Mesenchymal stem cell (in vitro differentiated cells and primary cell): ENCODE results near the gene SIPA1L3.
A peak's percentile ranks its signal among the peaks of the same experiment; 100 is the strongest.

Experiments used
- DNase-seq: peaks from one replicate; pipeline ENCODE4 v3.0.0-alpha.2; 2013
- H2AFZ ChIP-seq: one replicate; pipeline ENCODE4 v1.6.1; 2013; ENCODE audit warnings: low read depth, mild to moderate bottlenecking, control low read depth, inconsistent platforms, low read length, moderate library complexity
- H2AK5ac ChIP-seq: 2 replicates; pipeline ENCODE4 v1.6.1; 2013; ENCODE audit warnings: low read length, moderate library complexity, mild to moderate bottlenecking, inconsistent platforms; ENCODE audit not compliant: severe bottlenecking
- H2BK120ac ChIP-seq: one replicate; pipeline ENCODE4 v1.6.1; 2013; ENCODE audit warnings: low read depth, mild to moderate bottlenecking, inconsistent platforms, low read length, moderate library complexity
- H2BK12ac ChIP-seq, 2 experiments: one replicate each; pipeline ENCODE4 v1.6.1; 2013; ENCODE audit warnings: inconsistent platforms in 2 of 2, low read length in 2 of 2, mild to moderate bottlenecking in 2 of 2, moderate library complexity in 2 of 2, control low read depth in 1 of 2
- H2BK15ac ChIP-seq: one replicate; pipeline ENCODE4 v1.6.1; 2013; ENCODE audit warnings: mild to moderate bottlenecking, low read depth, inconsistent platforms; ENCODE audit not compliant: poor library complexity, severe bottlenecking
- H2BK5ac ChIP-seq: 2 replicates; pipeline ENCODE4 v1.6.1; 2013; ENCODE audit warnings: low read depth, mild to moderate bottlenecking, low read length, control low read depth, inconsistent platforms; ENCODE audit not compliant: poor library complexity, severe bottlenecking
- H3K14ac ChIP-seq, 2 experiments: one replicate each; pipeline ENCODE4 v1.6.1; 2013; ENCODE audit warnings: inconsistent platforms in 2 of 2, low read length in 2 of 2, control low read depth in 1 of 2, mild to moderate bottlenecking in 1 of 2, moderate library complexity in 1 of 2
- H3K18ac ChIP-seq, 2 experiments: one replicate each; pipeline ENCODE4 v1.6.1; 2013; ENCODE audit warnings: inconsistent platforms in 2 of 2, low read length in 2 of 2, control low read depth in 1 of 2, low read depth in 1 of 2, mild to moderate bottlenecking in 1 of 2
- H3K23ac ChIP-seq, 2 experiments: one replicate each; pipeline ENCODE4 v1.6.1; 2013; ENCODE audit warnings: inconsistent platforms in 2 of 2, low read length in 2 of 2, mild to moderate bottlenecking in 2 of 2, moderate library complexity in 2 of 2, control low read depth in 1 of 2
- H3K27ac ChIP-seq: 2 replicates; pipeline ENCODE4 v1.5.1; 2013; ENCODE audit warnings: mild to moderate bottlenecking, moderate library complexity, low read length, control low read depth, inconsistent platforms; ENCODE audit not compliant: poor library complexity, severe bottlenecking
- H3K27me3 ChIP-seq, 2 experiments: 2 replicates each; pipeline versions ENCODE4 v1.6.1 to v1.7.0; 2013; ENCODE audit warnings: low read length in 2 of 2, mild to moderate bottlenecking in 2 of 2, moderate library complexity in 2 of 2, control low read depth in 1 of 2, inconsistent platforms in 1 of 2; ENCODE audit not compliant: control insufficient read depth in 1 of 2, insufficient read depth in 1 of 2
- H3K36me3 ChIP-seq, 2 experiments: 2 replicates each; pipeline versions ENCODE4 v1.6.1 to v1.7.0; 2013; ENCODE audit warnings: low read length in 2 of 2, control low read depth in 1 of 2, inconsistent platforms in 1 of 2, low read depth in 1 of 2, mild to moderate bottlenecking in 1 of 2; ENCODE audit not compliant: insufficient read depth in 2 of 2, control insufficient read depth in 1 of 2
- H3K4ac ChIP-seq, 2 experiments: one replicate each; pipeline ENCODE4 v1.6.1; 2013; ENCODE audit warnings: inconsistent platforms in 2 of 2, low read length in 2 of 2, mild to moderate bottlenecking in 2 of 2, moderate library complexity in 2 of 2, control low read depth in 1 of 2, low read depth in 1 of 2
- H3K4me1 ChIP-seq: 2 replicates; pipeline ENCODE4 v1.6.1; 2013; ENCODE audit warnings: low read depth, low read length, control low read depth; ENCODE audit not compliant: control insufficient read depth, insufficient read depth
- H3K4me2 ChIP-seq: 2 replicates; pipeline ENCODE4 v1.6.1; 2013; ENCODE audit warnings: low read length, mild to moderate bottlenecking, inconsistent platforms; ENCODE audit not compliant: poor library complexity, severe bottlenecking
- H3K4me3 ChIP-seq, 2 experiments: 2 replicates each; pipeline versions ENCODE4 v1.5.1 to v1.7.0; 2013; ENCODE audit warnings: low read length in 2 of 2, mild to moderate bottlenecking in 2 of 2, control low read depth in 1 of 2, low read depth in 1 of 2; ENCODE audit not compliant: insufficient read depth in 1 of 2
- H3K79me1 ChIP-seq: replicated peaks from 2 replicates; pipeline ENCODE4 v1.6.1; 2013; ENCODE audit warnings: mild to moderate bottlenecking, control low read depth, low read length, inconsistent platforms; ENCODE audit not compliant: poor library complexity, severe bottlenecking
- H3K9ac ChIP-seq: 2 replicates; pipeline ENCODE4 v1.7.0; 2013; ENCODE audit warnings: mild to moderate bottlenecking, low read length, moderate library complexity
- H3K9me3 ChIP-seq: 2 replicates; pipeline ENCODE4 v1.7.0; 2013; ENCODE audit warnings: mild to moderate bottlenecking, low read length; ENCODE audit not compliant: control insufficient read depth
- H4K8ac ChIP-seq: one replicate; pipeline ENCODE4 v1.6.1; 2013; ENCODE audit warnings: inconsistent platforms, mild to moderate bottlenecking, low read length, moderate library complexity
- H4K91ac ChIP-seq: one replicate; pipeline ENCODE4 v1.6.1; 2013; ENCODE audit warnings: mild to moderate bottlenecking, low read length, inconsistent platforms
- WGBS: methylation state at CpG from one replicate; pipeline ENCODE4 v1.1.7; 2013; ENCODE audit warnings: mixed read lengths; 5-methylcytosine and 5-hydroxymethylcytosine counted together

SIPA1L3 gene

DNA sequence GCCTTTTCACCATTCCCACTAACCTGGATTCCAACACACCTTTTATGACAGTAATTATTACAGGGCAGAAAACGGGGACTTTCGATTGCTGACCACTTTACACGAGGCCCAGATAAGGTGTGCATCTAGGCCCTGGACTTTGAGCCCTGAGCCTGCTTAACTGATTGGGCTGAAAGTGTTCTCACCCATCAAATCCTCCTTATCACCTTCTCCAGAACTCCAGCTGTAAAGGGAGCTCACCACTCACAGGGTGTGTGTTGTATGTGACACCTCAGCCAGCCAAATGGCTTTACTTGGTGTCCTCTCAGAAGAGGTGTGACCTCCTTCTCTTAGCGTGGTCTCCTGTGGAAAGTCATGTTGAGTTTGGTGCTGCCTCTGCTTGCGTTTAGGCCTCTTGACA, 36.5 kb downstream of the SIPA1L3 start:
- Histone ChIP-seq H3K27me3 (no peaks in the 10 kb centered on the region), H2BK5ac (no peak overlapping the region), H3K4me3 (no peak overlapping the region), H3K9me3 (no peaks in the 10 kb centered on the region), H3K79me1 (peaks cover 5% of the 10 kb centered on the region), H2AK5ac (peak overlapping the region; percentile 5), H3K4ac (no peak overlapping the region), H3K4me2 (no peak overlapping the region), H3K9ac (no peak overlapping the region), H3K23ac (no peak overlapping the region), H2BK120ac (no peak overlapping the region), H3K4me1 (peaks cover 16% of the 10 kb centered on the region), H3K14ac (no peak overlapping the region), H4K91ac (no peak overlapping the region), H2BK15ac (no peak overlapping the region), H2AFZ (no peak overlapping the region), H4K8ac (no peak overlapping the region), H3K36me3 (peaks cover 15 to 18% of the 10 kb centered on the region in 2 experiments), H2BK12ac (no peak overlapping the region), H3K18ac (no peak overlapping the region), H3K27ac (no peak overlapping the region)
- DNase-seq: no peak
- 87% methylated on average over 5 of the region's 5 CpGs for WGBS

DNA sequence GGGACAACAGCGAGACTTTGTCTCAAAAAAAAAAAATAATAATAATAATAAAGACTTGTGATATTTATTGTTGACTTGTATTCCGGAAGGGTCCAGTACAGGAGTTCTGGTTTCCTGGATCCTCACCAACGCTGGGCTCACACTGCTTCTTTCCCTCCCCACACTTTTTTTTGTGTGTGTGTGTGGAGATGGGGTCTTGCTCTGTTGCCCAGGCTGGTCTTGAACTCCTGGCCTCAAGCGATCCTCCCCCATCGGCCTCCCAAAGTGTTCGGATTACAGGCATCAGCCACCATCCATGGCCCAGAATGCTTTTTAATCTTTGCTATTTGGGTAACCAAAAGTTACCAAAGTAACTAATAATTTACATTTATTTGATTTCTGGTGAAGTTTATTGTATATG, 39.1 kb downstream of the SIPA1L3 start:
- WGBS: 100% methylated on average over 2 of the region's 6 CpGs
- peaks cover 6% of the 10 kb centered on the region for H3K79me1 ChIP-seq

DNA sequence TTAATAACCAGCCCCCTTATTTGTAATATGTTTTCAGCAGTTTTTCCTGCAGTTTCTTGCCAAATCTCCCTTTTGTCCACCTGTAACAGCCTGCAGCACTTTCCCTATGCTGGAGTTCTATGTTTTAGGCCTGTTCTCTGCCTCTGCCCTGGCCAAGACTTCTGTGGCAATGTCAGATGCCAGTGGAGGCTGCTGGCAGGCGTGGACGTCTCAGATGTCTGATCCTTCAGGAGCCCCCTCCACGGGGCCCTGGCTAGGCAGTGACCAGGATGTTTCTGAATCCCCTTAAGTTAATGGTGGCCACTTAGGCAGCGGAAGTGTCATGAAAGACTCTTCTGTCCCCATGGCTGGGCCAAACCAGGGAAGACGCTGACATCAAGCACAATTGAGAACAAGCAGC, 40.8 kb downstream of the SIPA1L3 start:
- H2BK12ac ChIP-seq: no peak overlapping the region
- no peak overlapping the region for H3K9ac ChIP-seq
- H2BK120ac ChIP-seq: no peak overlapping the region
- H3K23ac ChIP-seq: no peak overlapping the region
- no peak overlapping the region for H3K27ac ChIP-seq
- no peak overlapping the region for H3K4ac ChIP-seq
- DNase-seq: no peak
- H2AK5ac ChIP-seq: peak overlapping the region; percentile 16
- H3K9me3 ChIP-seq: no peaks in the 10 kb centered on the region
- H3K18ac ChIP-seq: no peak overlapping the region
- H4K8ac ChIP-seq: no peak overlapping the region
- WGBS: 92% methylated on average over 5 of the region's 5 CpGs
- H3K4me1 ChIP-seq: peaks cover 4% of the 10 kb centered on the region
- no peak overlapping the region for H2AFZ ChIP-seq
- H3K4me2 ChIP-seq: no peak overlapping the region
- no peak overlapping the region for H4K91ac ChIP-seq
- peaks cover 10% of the 10 kb centered on the region for H3K79me1 ChIP-seq
- no peak overlapping the region for H2BK15ac ChIP-seq
- no peak overlapping the region for H2BK5ac ChIP-seq
- no peak overlapping the region for H3K4me3 ChIP-seq
- no peaks in the 10 kb centered on the region for H3K27me3 ChIP-seq
- H3K14ac ChIP-seq: no peak overlapping the region
- H3K36me3 ChIP-seq: peaks cover 11 to 24% of the 10 kb centered on the region in 2 experiments

More for the DNA sequence above, 39.1 kb downstream of the SIPA1L3 start:
- no peak overlapping the region for H2AFZ ChIP-seq
- H4K8ac ChIP-seq: no peak overlapping the region
- H3K9ac ChIP-seq: no peak overlapping the region
- no peak overlapping the region for H3K4ac ChIP-seq
- no peak overlapping the region for H3K4me3 ChIP-seq
- peaks cover 15% of the 10 kb centered on the region for H3K4me1 ChIP-seq
- H3K18ac ChIP-seq: no peak overlapping the region
- no peak overlapping the region for H2BK5ac ChIP-seq
- H3K9me3 ChIP-seq: no peaks in the 10 kb centered on the region
- no peak overlapping the region for H2BK15ac ChIP-seq
- no peak overlapping the region for H3K27ac ChIP-seq
- no peak overlapping the region for H3K14ac ChIP-seq
- peaks cover 11 to 24% of the 10 kb centered on the region in 2 experiments for H3K36me3 ChIP-seq
- no peak overlapping the region for H3K23ac ChIP-seq
- no peak overlapping the region for H4K91ac ChIP-seq
- H2AK5ac ChIP-seq: no peak overlapping the region
- H3K27me3 ChIP-seq: no peaks in the 10 kb centered on the region
- no peak for DNase-seq
- no peak overlapping the region for H2BK12ac ChIP-seq
- no peak overlapping the region for H2BK120ac ChIP-seq
- no peak overlapping the region for H3K4me2 ChIP-seq

DNA sequence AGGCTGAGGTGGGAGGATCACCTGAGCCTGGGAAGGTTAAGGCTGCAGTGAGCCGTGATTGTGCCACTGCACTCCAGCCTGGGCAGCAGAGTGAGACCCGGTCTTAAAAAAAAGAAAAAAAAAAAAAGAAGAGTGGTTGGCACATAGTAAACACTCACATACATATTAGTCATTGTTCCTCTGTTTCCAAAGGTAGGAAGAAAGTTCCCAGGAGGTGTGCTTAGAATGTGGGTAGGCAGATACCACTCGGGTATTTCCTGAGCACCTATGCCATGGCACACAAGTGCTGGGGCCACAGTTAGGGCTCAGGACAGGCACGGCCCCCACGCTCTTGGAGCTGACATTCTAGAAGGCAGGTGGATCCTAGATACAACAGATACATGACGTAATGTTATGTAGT, 41.4 kb downstream of the SIPA1L3 start:
- H3K36me3 ChIP-seq: peaks cover 7 to 21% of the 10 kb centered on the region in 2 experiments
- H4K91ac ChIP-seq: peak overlapping the region; percentile 54
- no peak overlapping the region for H2AFZ ChIP-seq
- H3K14ac ChIP-seq: no peak overlapping the region
- H4K8ac ChIP-seq: no peak overlapping the region
- H3K9ac ChIP-seq: no peak overlapping the region
- no peak overlapping the region for H2BK15ac ChIP-seq
- H3K27me3 ChIP-seq: no peaks in the 10 kb centered on the region
- WGBS: 97% methylated on average over 4 of the region's 6 CpGs
- no peak overlapping the region for H3K4me3 ChIP-seq
- no peak overlapping the region for H2BK12ac ChIP-seq
- H2AK5ac ChIP-seq: no peak overlapping the region
- no peak overlapping the region for H3K18ac ChIP-seq
- H2BK120ac ChIP-seq: no peak overlapping the region
- no peak overlapping the region for H3K23ac ChIP-seq
- peaks cover 10% of the 10 kb centered on the region for H3K79me1 ChIP-seq
- no peak overlapping the region for H3K4ac ChIP-seq
- H3K27ac ChIP-seq: no peak overlapping the region
- no peak for DNase-seq
- H3K9me3 ChIP-seq: no peaks in the 10 kb centered on the region
- peaks cover 6% of the 10 kb centered on the region for H3K4me1 ChIP-seq
- H2BK5ac ChIP-seq: no peak overlapping the region
- no peak overlapping the region for H3K4me2 ChIP-seq
